HCT116 (cell line): Measurements from ENCODE around the gene SH3TC2. TPM values are rescaled to one million over a fixed set of nuclear protein-coding genes. Genes with fewer than 3 reads are reported as not detected.

Source experiments
- ATAC-seq: fragments of 200-7000 bp; cut with Tn5 transposase; 2 replicates; pipeline ENCODE4 v1.9.1; 2020; ENCODE audit warnings: mild to moderate bottlenecking, moderate library complexity
- BruUV-seq: library from RNA; stranded (reverse); fragments of 400-500 nt; replicated peaks from 2 replicates; lab custom pipeline; 2021; lab: Mats Ljungman, UMichigan
- CTCF ChIA-PET: fragments of 300-600 bp; sonication (Branson Sonifier 250); formaldehyde crosslinking; loops from one replicate; lab custom pipeline; 2021; ENCODE audit warnings: antibody characterized with exemption; lab: Charles Lee
- POLR2A ChIA-PET: fragments of 300-600, 350-600 bp; sonication (Branson Sonifier 250); formaldehyde crosslinking; loops from one replicate; lab custom pipeline; 2021; ENCODE audit warnings: antibody characterized with exemption; lab: Charles Lee
- RAD21 ChIA-PET, 2 experiments: fragments of 300-600 bp; sonication (Branson Sonifier 250); formaldehyde crosslinking; loops; one replicate each; lab custom pipeline; 2023; ENCODE audit warnings: low total read pairs in 2 of 2; ENCODE audit not compliant: uncharacterized antibody in 2 of 2, unreplicated experiment in 2 of 2, low non-redundant PET in 1 of 2; lab: Charles Lee
- DNase-seq: peaks from one replicate; pipeline ENCODE4 v3.0.0-alpha.2; 2010; ENCODE audit warnings: low read depth, low spot score
- H2AFZ ChIP-seq: fragments of 200-600 bp; shearing (Covaris generic), sonication (generic); 2 replicates; pipeline ENCODE4 v1.6.1; 2017; ENCODE audit warnings: low read depth, mixed run types, mixed read lengths, antibody characterized with exemption, low read length; ENCODE audit not compliant: poor library complexity, severe bottlenecking
- H3K27ac ChIP-seq: 2 replicates; pipeline ENCODE4 v1.5.1; 2012; ENCODE audit warnings: low read depth, low read length
- H3K27me3 ChIP-seq: fragments of 200-600 bp; sonication (generic); 2 replicates; pipeline ENCODE4 v1.6.1; 2016; ENCODE audit warnings: mixed run types, low read length, mixed read lengths; ENCODE audit not compliant: insufficient read depth
- H3K36me3 ChIP-seq, 2 experiments: fragments of 200-500 bp in 1 of 2; fragments of 200-600 bp in 1 of 2; sonication (Bioruptor generic) in 1 of 2; sonication (generic) in 1 of 2; 2 replicates each; pipeline versions ENCODE4 v1.5.1 to v1.6.1; 2014 to 2016; ENCODE audit warnings: low read length in 2 of 2, inconsistent platforms in 1 of 2, mixed read lengths in 1 of 2, mixed run types in 1 of 2; ENCODE audit not compliant: insufficient read depth in 2 of 2, control insufficient read depth in 1 of 2
- H3K4me1 ChIP-seq, 2 experiments: fragments of 200-600 bp in 1 of 2; sonication (generic) in 1 of 2; 2 replicates each; pipeline versions ENCODE4 v1.5.1 to v1.6.1; 2012 to 2017; ENCODE audit warnings: low read length in 2 of 2, inconsistent platforms in 1 of 2, mild to moderate bottlenecking in 1 of 2, mixed read lengths in 1 of 2, mixed run types in 1 of 2, moderate library complexity in 1 of 2; ENCODE audit not compliant: insufficient read depth in 2 of 2, control insufficient read depth in 1 of 2
- H3K4me2 ChIP-seq: fragments of 200-600 bp; sonication (generic); 2 replicates; pipeline ENCODE4 v1.6.1; 2017; ENCODE audit warnings: mixed run types, low read length, mixed read lengths
- H3K4me3 ChIP-seq, 2 experiments: fragments of 200-600 bp in 1 of 2; sonication (generic) in 1 of 2; replicated peaks in 1 of 2; 2 replicates each; pipeline ENCODE4 v1.5.1; 2011 to 2016; ENCODE audit warnings: low read length in 2 of 2, control low read depth in 1 of 2, low read depth in 1 of 2, mild to moderate bottlenecking in 1 of 2, mixed read lengths in 1 of 2, mixed run types in 1 of 2
- H3K79me2 ChIP-seq: fragments of 200-600 bp; sonication (generic); 2 replicates; pipeline ENCODE4 v1.6.1; 2017; ENCODE audit warnings: mild to moderate bottlenecking, mixed run types, low read length, moderate library complexity, mixed read lengths; ENCODE audit not compliant: insufficient read depth
- H3K9ac ChIP-seq: fragments of 200-600 bp; sonication (generic); 2 replicates; pipeline ENCODE4 v1.6.1; 2016; ENCODE audit warnings: low read length, mixed read lengths
- H3K9me2 ChIP-seq: fragments of 200-600 bp; sonication (generic), shearing (Covaris generic); 2 replicates; pipeline ENCODE4 v1.6.1; 2017; ENCODE audit warnings: mixed run types, mild to moderate bottlenecking, moderate library complexity; ENCODE audit not compliant: insufficient read depth
- H3K9me3 ChIP-seq, 2 experiments: fragments of 200-500 bp in 1 of 2; fragments of 200-600 bp in 1 of 2; sonication (Bioruptor generic) in 1 of 2; sonication (generic) in 1 of 2; 2 replicates each; pipeline ENCODE4 v1.6.1; 2014 to 2017; ENCODE audit warnings: low read length in 2 of 2, mixed read lengths in 2 of 2, inconsistent platforms in 1 of 2, low read depth in 1 of 2, mild to moderate bottlenecking in 1 of 2, mixed run types in 1 of 2, moderate library complexity in 1 of 2; ENCODE audit not compliant: control insufficient read depth in 1 of 2, insufficient read depth in 1 of 2
- H4K20me1 ChIP-seq: fragments of 200-600 bp; sonication (generic), shearing (Covaris generic); 2 replicates; pipeline ENCODE4 v1.6.1; 2017; ENCODE audit warnings: mixed run types, mild to moderate bottlenecking, moderate library complexity; ENCODE audit not compliant: insufficient read depth
- CEBPB ChIP-seq: IDR thresholded peaks from 2 replicates; pipeline ENCODE4 v1.6.1; 2012; ENCODE audit warnings: low read depth
- EGR1 ChIP-seq: IDR thresholded peaks from 2 replicates; pipeline ENCODE4 v1.6.1; 2012; ENCODE audit warnings: low read depth
- ELF1 ChIP-seq: IDR thresholded peaks from 2 replicates; pipeline ENCODE4 v1.6.1; 2012; ENCODE audit warnings: low read depth, borderline replicate concordance
- EZH2 ChIP-seq: fragments of 200-600 bp; sonication (generic); IDR thresholded peaks from 2 replicates; pipeline ENCODE4 v1.6.1; 2017; ENCODE audit warnings: antibody characterized with exemption, mixed run types
- EZH2phosphoT487 ChIP-seq: fragments of 200-600 bp; IDR thresholded peaks from 2 replicates; pipeline ENCODE4 v1.6.1; 2018; ENCODE audit warnings: antibody characterized with exemption, borderline replicate concordance
- JUND ChIP-seq: IDR thresholded peaks from 2 replicates; pipeline ENCODE4 v1.6.1; 2012
- MAX ChIP-seq: IDR thresholded peaks from 2 replicates; pipeline ENCODE4 v1.6.1; 2012
- POLR2A ChIP-seq: IDR thresholded peaks from 2 replicates; pipeline ENCODE4 v1.7.0; 2011; ENCODE audit warnings: borderline replicate concordance; ENCODE audit not compliant: insufficient read depth, insufficient read length; ENCODE audit errors: extremely low read depth
- SP1 ChIP-seq: IDR thresholded peaks from 2 replicates; pipeline ENCODE4 v1.6.1; 2012; ENCODE audit warnings: low read depth
- SRF ChIP-seq: IDR thresholded peaks from 2 replicates; pipeline ENCODE4 v1.6.1; 2012; ENCODE audit warnings: low read depth
- TCF7L2 ChIP-seq: IDR thresholded peaks from 2 replicates; pipeline ENCODE4 v1.7.0; 2011; ENCODE audit warnings: borderline replicate concordance, inconsistent platforms; ENCODE audit not compliant: insufficient read depth, insufficient read length; ENCODE audit errors: extremely low read depth
- ZBTB33 ChIP-seq: IDR thresholded peaks from 2 replicates; pipeline ENCODE4 v1.6.1; 2011; ENCODE audit warnings: mild to moderate bottlenecking, low read length, moderate library complexity; ENCODE audit not compliant: insufficient replicate concordance; ENCODE audit errors: extremely low read depth
- ZFX ChIP-seq: fragments of 450-650 bp; IDR thresholded peaks from 2 replicates; pipeline ENCODE4 v1.6.1; 2017
- ZNF274 ChIP-seq: fragments of 200-500 bp; sonication (Bioruptor generic); IDR thresholded peaks from 2 replicates; pipeline ENCODE4 v1.6.1; 2014; ENCODE audit warnings: mild to moderate bottlenecking, low read depth, low read length, inconsistent platforms
- intact Hi-C: fragments of 100-400 bp; cut with micrococcal nuclease; formaldehyde crosslinking; loops from 2 replicates; pipeline ENCODE4 v1.10.0; 2022
- total RNA-seq: library from RNA; stranded (reverse); gene quantifications from one replicate; pipeline ENCODE4 v1.2.1, GENCODE V29; 2021; ENCODE audit not compliant: unreplicated experiment

The SH3TC2 gene
- total RNA-seq, 1 experiment from 2014 or later, result 12.8 TPM

DNA sequence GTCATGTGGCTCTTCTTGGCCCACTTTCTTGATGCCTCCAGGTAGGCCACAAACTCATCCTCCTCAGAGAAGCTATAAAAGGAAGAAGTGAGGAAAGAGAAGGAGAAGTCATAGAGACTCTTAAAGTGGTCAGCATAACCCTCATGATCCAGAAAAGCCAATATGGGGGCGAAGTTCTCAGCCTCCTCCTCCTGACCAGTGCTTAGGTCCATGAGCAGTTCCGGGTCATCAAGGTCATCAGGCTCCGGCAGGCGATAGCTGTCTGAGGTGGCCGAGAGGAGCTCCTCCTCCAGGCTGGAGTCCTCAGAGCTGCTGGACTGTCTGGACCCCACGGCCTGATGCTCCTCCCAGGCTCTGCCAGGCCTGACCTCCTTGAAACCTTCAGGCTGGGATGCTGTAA lies 34.7 kb downstream of the SH3TC2 start:
- H3K27me3 ChIP-seq, result no peaks in the 10 kb centered on the region
- POLR2A ChIA-PET, result no interaction called here
- intact Hi-C loops, result no loop called here
- no peaks in the 10 kb centered on the region for H3K79me2 ChIP-seq
- H4K20me1 ChIP-seq, result no peaks in the 10 kb centered on the region
- BruUV-seq, result no TSS peak
- ATAC-seq (no peak), DNase-seq (no peak)
- no peak overlapping the region for H2AFZ ChIP-seq
- no peak overlapping the region for H3K27ac ChIP-seq
- no peaks in the 10 kb centered on the region for H3K9me3 ChIP-seq
- TF ChIP-seq ZFX, result no peak
- TF ChIP-seq ELF1, result no peak
- TF ChIP-seq MAX, result no peak
- no peak for TF ChIP-seq SP1
- no peak for TF ChIP-seq CEBPB
- no peak for TF ChIP-seq TCF7L2
- no peak for TF ChIP-seq EZH2phosphoT487
- TF ChIP-seq ZBTB33, result no peak
- TF ChIP-seq JUND, result no peak
- TF ChIP-seq POLR2A, result no peak
- TF ChIP-seq ZNF274, result no peak
- no peak for TF ChIP-seq EZH2
- TF ChIP-seq EGR1, result no peak
- no peak for TF ChIP-seq SRF
- H3K4me2 ChIP-seq, result no peak overlapping the region
- CTCF ChIA-PET, result no interaction called here
- H3K4me3 ChIP-seq, result no peak overlapping the region
- no peaks in the 10 kb centered on the region for H3K36me3 ChIP-seq
- H3K9me2 ChIP-seq, result no peaks in the 10 kb centered on the region
- H3K4me1 ChIP-seq, result no peaks in the 10 kb centered on the region
- H3K9ac ChIP-seq, result no peak overlapping the region
- RAD21 ChIA-PET, result no interaction called here
